Naive thymus-derived CD4-positive, alpha-beta T cell (primary cell): Measurements from ENCODE around the gene IFT25. TPM values are rescaled to one million over a fixed set of nuclear protein-coding genes. Genes with fewer than 3 reads are reported as not detected.

Experiments
- ATAC-seq: fragments of 150-1000 bp; cut with Tn5 transposase; 2 replicates; pipeline ENCODE4 v1.10.0; 2021; ENCODE audit warnings: mild to moderate bottlenecking, moderate library complexity
- CTCF ChIA-PET: fragments of 350-600 bp; sonication (Branson Sonifier 250); formaldehyde crosslinking; loops from one replicate; lab custom pipeline; 2021; ENCODE audit warnings: antibody characterized with exemption; lab: Charles Lee
- POLR2A ChIA-PET: fragments of 350-600 bp; sonication (Branson Sonifier 250); formaldehyde crosslinking; loops from one replicate; lab custom pipeline; 2021; ENCODE audit warnings: antibody characterized with exemption, inconsistent platforms; lab: Charles Lee
- DNase-seq, 9 donors: peaks; one replicate each; pipeline versions ENCODE4 v3.0.0 to v3.0.0-alpha.2; 2020 to 2022; ENCODE audit warnings: mixed read lengths in 1 of 9
- H3K27ac ChIP-seq: one replicate; pipeline ENCODE4 v1.7.0; 2013; ENCODE audit warnings: mild to moderate bottlenecking, low read depth, low read length, moderate library complexity
- H3K27me3 ChIP-seq, 2 donors: one replicate each; pipeline ENCODE4 v1.7.0; 2013; ENCODE audit warnings: low read length in 2 of 2, mild to moderate bottlenecking in 2 of 2, moderate library complexity in 2 of 2; ENCODE audit not compliant: control insufficient read depth in 2 of 2, insufficient read depth in 2 of 2
- H3K36me3 ChIP-seq, 3 experiments: 1 replicate in 2 of 3; 2 replicates in 1 of 3; pipeline ENCODE4 v1.7.0; 2013; ENCODE audit warnings: low read length in 3 of 3, mild to moderate bottlenecking in 3 of 3, moderate library complexity in 1 of 3; ENCODE audit not compliant: insufficient read depth in 3 of 3, control insufficient read depth in 2 of 3
- H3K4me1 ChIP-seq, 2 donors: one replicate each; pipeline ENCODE4 v1.7.0; 2013; ENCODE audit warnings: low read length in 2 of 2, mild to moderate bottlenecking in 2 of 2, moderate library complexity in 1 of 2; ENCODE audit not compliant: control insufficient read depth in 2 of 2, insufficient read depth in 2 of 2
- H3K4me3 ChIP-seq: 2 replicates; pipeline ENCODE4 v1.7.0; 2013; ENCODE audit warnings: mild to moderate bottlenecking, low read length
- H3K9me3 ChIP-seq, 3 experiments: 1 replicate in 2 of 3; 2 replicates in 1 of 3; pipeline ENCODE4 v1.7.0; 2013; ENCODE audit warnings: low read length in 3 of 3; ENCODE audit not compliant: control insufficient read depth in 2 of 3
- H3K27ac Mint-ChIP-seq, 9 donors: one replicate each; pipeline ENCODE4 v1.8.0; 2020 to 2022; ENCODE audit warnings: mixed read lengths in 9 of 9, mild to moderate bottlenecking in 8 of 9, moderate library complexity in 5 of 9, inconsistent platforms in 2 of 9
- H3K27me3 Mint-ChIP-seq, 5 donors: one replicate each; pipeline ENCODE4 v1.8.0; 2021 to 2022; ENCODE audit warnings: mixed read lengths in 5 of 5, mild to moderate bottlenecking in 1 of 5
- H3K36me3 Mint-ChIP-seq, 5 donors: one replicate each; pipeline ENCODE4 v1.8.0; 2020 to 2022; ENCODE audit warnings: mixed read lengths in 5 of 5, mild to moderate bottlenecking in 3 of 5, inconsistent platforms in 1 of 5
- H3K4me1 Mint-ChIP-seq, 7 donors: one replicate each; pipeline ENCODE4 v1.8.0; 2020 to 2022; ENCODE audit warnings: mixed read lengths in 7 of 7, mild to moderate bottlenecking in 3 of 7, inconsistent platforms in 1 of 7
- H3K4me3 Mint-ChIP-seq, 10 donors: one replicate each; pipeline ENCODE4 v1.8.0; 2020 to 2022; ENCODE audit warnings: mild to moderate bottlenecking in 10 of 10, mixed read lengths in 10 of 10, moderate library complexity in 6 of 10, inconsistent platforms in 2 of 10
- H3K9me3 Mint-ChIP-seq, 11 donors: one replicate each; pipeline ENCODE4 v1.8.0; 2020 to 2022; ENCODE audit warnings: mixed read lengths in 11 of 11, mild to moderate bottlenecking in 4 of 11, inconsistent platforms in 1 of 11, moderate library complexity in 1 of 11
- intact Hi-C, 2 donors: fragments of 100-400 bp; cut with micrococcal nuclease; formaldehyde crosslinking; loops; one replicate each; pipeline ENCODE4 v1.15.1; 2023
- polyA plus RNA-seq, 2 donors: library from polyadenylated mRNA; unstranded; fragments of 300-500 nt; fragmentation: Illumina TruSeq; gene quantifications; one replicate each; pipeline ENCODE4 v1.2.3, GENCODE V29; 2021
- total RNA-seq, 6 experiments: library from RNA in 5 of 6; stranded (reverse) in 5 of 6; gene quantifications; 1 replicate in 5 of 6; 2 replicates in 1 of 6; pipeline ENCODE4 v1.2.3 and lab custom pipeline; 2021 to 2026

Gene IFT25
- total and polyA plus RNA-seq, 7 experiments from 2014 or later: 17.5 to 59.9 (median 41.3) TPM

DNA sequence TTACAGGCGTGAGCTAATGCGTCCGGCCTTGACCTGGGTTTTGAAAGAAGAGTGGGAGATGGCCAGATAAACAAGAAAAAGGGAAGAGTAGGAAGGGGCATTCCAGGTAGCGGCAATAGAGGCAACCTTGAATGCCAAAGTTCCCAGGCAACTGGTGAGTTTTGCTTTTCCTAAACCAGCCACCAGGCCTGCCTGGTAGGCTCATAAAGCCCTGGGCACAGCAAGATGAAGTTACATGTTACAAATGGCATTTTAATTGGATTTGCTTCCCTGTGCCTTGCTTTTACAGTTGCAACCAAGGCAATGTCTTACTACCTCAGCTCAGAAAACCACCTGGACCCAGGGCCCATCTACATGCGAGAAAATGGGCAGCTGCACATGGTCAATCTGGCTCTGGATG lies 6.2 kb upstream of the IFT25 start:
- POLR2A ChIA-PET: no interaction called here
- Histone ChIP-seq H3K36me3 (peaks cover 0 to 16% (median 0%) of the 10 kb centered on the region in 3 experiments), H3K4me3 (no peak overlapping the region), H3K4me1 (peaks cover 6 to 10% of the 10 kb centered on the region in 2 donors), H3K27ac (no peak overlapping the region), H3K27me3 (no peaks in the 10 kb centered on the region), H3K9me3 (no peaks in the 10 kb centered on the region)
- no peak for ATAC-seq
- CTCF ChIA-PET: interaction anchor here (2.2 kb wide), 1 partner anchor 91 kb away, joined by 7 read pairs; no protein-coding TSS in a partner anchor
- no peak for DNase-seq
- Mint-ChIP-seq H3K36me3 (peaks cover 3 to 15% (median 8%) of the 10 kb centered on the region in 5 donors), H3K9me3 (no peaks in the 10 kb centered on the region), H3K27ac (no peak overlapping the region), H3K27me3 (no peaks in the 10 kb centered on the region), H3K4me3 (no peak overlapping the region), H3K4me1 (peaks cover 8 to 42% (median 26%) of the 10 kb centered on the region in 7 donors)
- intact Hi-C loops: no loop called here

DNA sequence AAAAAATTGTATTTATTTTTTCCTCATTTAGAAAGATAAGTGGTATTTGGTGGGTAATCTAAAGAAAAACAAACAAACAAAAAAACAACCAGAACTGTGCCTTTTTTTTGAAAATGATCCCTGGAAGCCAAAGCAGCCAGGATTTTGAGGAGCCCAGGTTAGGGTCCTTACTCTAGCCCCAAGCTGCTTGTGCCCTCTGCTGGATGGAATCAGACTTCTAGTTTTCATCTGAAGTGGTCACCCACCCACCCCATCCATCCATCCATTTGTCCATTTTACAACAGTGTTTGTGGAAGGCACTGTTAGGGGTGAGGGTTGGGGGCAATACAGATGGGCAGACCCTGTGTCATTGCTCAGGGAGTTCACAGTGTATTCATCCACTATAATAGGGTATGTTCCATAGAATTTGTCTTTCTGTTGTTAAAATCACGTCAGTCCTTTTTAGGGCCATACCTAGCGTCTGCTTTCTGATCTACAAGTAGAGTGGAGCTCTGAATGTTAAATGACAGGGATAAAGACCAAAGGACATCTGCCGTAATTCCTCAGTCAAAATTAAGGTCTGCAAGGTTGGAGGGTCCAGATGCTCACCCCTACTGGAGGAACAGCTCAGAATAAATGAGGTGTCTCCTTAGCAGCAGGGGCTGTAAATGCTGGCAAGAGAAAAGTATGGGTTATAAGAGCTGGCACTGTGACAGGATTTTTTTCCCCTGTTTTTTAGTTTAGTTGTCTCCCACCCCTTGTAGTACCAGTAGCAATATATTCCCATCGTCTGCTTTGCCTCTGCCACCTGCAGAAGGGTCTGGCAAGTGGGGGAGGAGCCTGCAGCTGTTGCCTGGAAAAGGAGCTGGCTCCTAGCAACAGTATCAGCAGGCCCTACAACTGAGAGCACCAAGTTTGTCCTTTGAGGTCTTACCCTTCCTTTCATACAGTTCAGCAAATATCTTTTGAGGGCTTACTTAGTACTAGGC lies 3.8 kb upstream of the IFT25 start:
- ChIA-PET POLR2A (interaction anchor here (0.8 to 1.0 kb wide), 2 partner anchors 10 to 88 kb away, joined by 3 to 4 read pairs; no protein-coding TSS in a partner anchor), CTCF (interaction anchor here (1.3 to 4.5 kb wide), 6 partner anchors 10 to 117 kb away, joined by 3 to 56 read pairs (median 5); no protein-coding TSS in a partner anchor)
- Histone ChIP-seq H3K36me3 (peaks cover 0 to 16% (median 0%) of the 10 kb centered on the region in 3 experiments), H3K4me3 (no peak overlapping the region), H3K4me1 (peaks cover 12 to 17% of the 10 kb centered on the region in 2 donors), H3K27ac (no peak overlapping the region), H3K9me3 (no peaks in the 10 kb centered on the region), H3K27me3 (no peaks in the 10 kb centered on the region)
- Mint-ChIP-seq H3K9me3 (no peaks in the 10 kb centered on the region), H3K4me3 (peak overlapping the region in 1 of 10 donors; percentile 66), H3K36me3 (peaks cover 3 to 15% (median 6%) of the 10 kb centered on the region in 5 donors), H3K27ac (peak overlapping the region in 2 of 9 donors; percentile 28 to 59), H3K4me1 (peaks cover 19 to 48% (median 37%) of the 10 kb centered on the region in 7 donors), H3K27me3 (no peaks in the 10 kb centered on the region)
- intact Hi-C loops: loop anchor here (1.0 to 10.0 kb wide), 9 partner anchors 71 to 1892 kb away; partner anchors contain the start of genes BTF3L4 (in 1 of the 2), MAGOH (in 1 of the 2), TTC22 (in 1 of the 2) and TTC4 (in 1 of the 2)
- DNase-seq (peak in 2 of 9 donors; percentile 6 to 10), ATAC-seq (no peak)

DNA sequence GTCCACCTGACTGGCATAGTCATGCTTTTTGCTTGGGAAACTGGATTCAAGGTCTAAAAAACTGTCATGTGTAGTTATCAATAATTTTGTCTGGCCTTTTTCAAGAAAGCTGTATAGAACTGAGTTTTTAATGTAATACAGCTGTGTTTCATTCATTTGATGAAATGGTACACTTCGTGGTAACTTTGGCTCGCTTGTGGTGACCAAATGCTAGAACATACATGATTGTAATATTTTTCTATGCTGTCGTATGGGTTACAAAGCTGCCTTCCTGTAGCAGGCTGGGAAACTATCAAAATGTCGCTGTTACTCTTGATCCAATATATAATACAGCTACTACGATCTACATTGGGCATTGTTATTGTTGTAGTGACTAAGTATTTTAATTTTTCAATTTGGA lies 2.8 kb upstream of the IFT25 start:
- intact Hi-C loops: loop anchor here (5.0 to 10.0 kb wide), 7 partner anchors 539 to 1891 kb away; partner anchors contain the start of genes BTF3L4 (in 1 of the 2), MAGOH (in 1 of the 2), TTC22 (in 1 of the 2) and TTC4 (in 1 of the 2)
- Histone ChIP-seq H3K9me3 (no peaks in the 10 kb centered on the region), H3K4me1 (peaks cover 17 to 19% of the 10 kb centered on the region in 2 donors), H3K27ac (no peak overlapping the region), H3K36me3 (peaks cover 0 to 16% (median 0%) of the 10 kb centered on the region in 3 experiments), H3K27me3 (no peaks in the 10 kb centered on the region), H3K4me3 (no peak overlapping the region)
- ATAC-seq (no peak), DNase-seq (no peak)
- peak overlapping the region in 5 of 9 donors; percentile 6 to 70 (median 42) for H3K27ac Mint-ChIP-seq
- peaks cover 26 to 52% (median 48%) of the 10 kb centered on the region in 7 donors for H3K4me1 Mint-ChIP-seq
- H3K4me3 Mint-ChIP-seq: peak overlapping the region in 6 of 10 donors; percentile 25 to 97 (median 72)
- H3K9me3 Mint-ChIP-seq: no peaks in the 10 kb centered on the region
- no peaks in the 10 kb centered on the region for H3K27me3 Mint-ChIP-seq
- H3K36me3 Mint-ChIP-seq: peaks cover 3 to 15% (median 11%) of the 10 kb centered on the region in 5 donors
- POLR2A ChIA-PET: interaction anchor here (0.6 kb wide), 1 partner anchor 12 kb away, joined by 4 read pairs; no protein-coding TSS in a partner anchor
- CTCF ChIA-PET: interaction anchor here (0.9 to 4.5 kb wide), 6 partner anchors 8 to 91 kb away, joined by 3 to 56 read pairs (median 4); no protein-coding TSS in a partner anchor

DNA sequence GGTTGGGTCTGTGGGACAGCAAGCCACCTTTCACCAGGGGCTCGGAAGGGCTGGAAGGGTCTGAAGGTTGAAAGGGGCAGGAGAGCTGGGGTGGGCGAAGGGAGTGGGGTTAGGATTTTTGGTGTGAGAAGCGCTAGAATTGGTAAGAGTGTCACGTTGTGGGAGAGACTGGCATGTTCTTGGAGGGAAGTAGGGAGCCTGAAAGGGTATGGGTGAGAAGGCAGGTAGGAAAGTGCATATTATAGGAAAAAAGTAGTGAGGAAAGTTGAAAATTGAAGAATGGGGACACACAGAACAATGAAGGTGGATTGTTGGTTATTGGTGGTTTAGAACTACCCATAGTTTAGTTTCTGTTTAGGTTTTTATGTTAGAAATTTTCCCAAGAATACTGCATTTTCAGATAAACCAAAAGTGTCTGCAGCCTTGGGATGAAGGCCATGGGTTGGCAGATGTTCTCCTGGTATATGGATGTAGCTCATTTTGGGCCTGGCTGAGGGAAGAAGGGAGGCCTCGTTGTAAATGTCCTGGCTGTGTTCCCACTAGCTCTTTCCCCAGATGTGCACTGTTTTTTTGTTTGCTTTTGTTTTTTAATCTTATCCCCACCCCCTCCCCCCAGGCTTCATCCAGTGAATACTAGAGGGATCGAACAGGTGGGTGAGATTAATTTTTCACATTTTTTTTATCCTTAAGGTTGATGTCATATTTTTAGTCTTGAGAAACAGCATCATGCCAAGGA lies 1.8 kb upstream of the IFT25 start:
- ChIA-PET CTCF (interaction anchor here (0.6 to 4.5 kb wide), 7 partner anchors 7 to 98 kb away, joined by 3 to 56 read pairs (median 4); no protein-coding TSS in a partner anchor), POLR2A (interaction anchor here (0.6 to 0.7 kb wide), 2 partner anchors 11 to 86 kb away, joined by 3 to 4 read pairs; no protein-coding TSS in a partner anchor)
- Mint-ChIP-seq H3K4me1 (peaks cover 34 to 60% (median 55%) of the 10 kb centered on the region in 7 donors), H3K27me3 (no peaks in the 10 kb centered on the region), H3K4me3 (peak overlapping the region; percentile 78 to 97 (median 90)), H3K27ac (peak overlapping the region in 8 of 9 donors; percentile 65 to 91 (median 81)), H3K9me3 (no peaks in the 10 kb centered on the region), H3K36me3 (peaks cover under 1 to 15% (median 2%) of the 10 kb centered on the region in 5 donors)
- peak overlapping the region; percentile 55 for H3K4me3 ChIP-seq
- peaks cover 17 to 27% of the 10 kb centered on the region in 2 donors for H3K4me1 ChIP-seq
- H3K27me3 ChIP-seq: no peaks in the 10 kb centered on the region
- DNase-seq (no peak), ATAC-seq (no peak)
- H3K9me3 ChIP-seq: no peaks in the 10 kb centered on the region
- peaks cover 0 to 7% (median 0%) of the 10 kb centered on the region in 3 experiments for H3K36me3 ChIP-seq
- H3K27ac ChIP-seq: peak overlapping the region; percentile 83
- intact Hi-C loops: loop anchor here (2.0 to 10.0 kb wide), 10 partner anchors 459 to 1891 kb away; partner anchors contain the start of genes BTF3L4 (in 2 of the 2), SSBP3 (in 2 of the 2), MAGOH (in 1 of the 2) and TTC22 (in 1 of the 2)

DNA sequence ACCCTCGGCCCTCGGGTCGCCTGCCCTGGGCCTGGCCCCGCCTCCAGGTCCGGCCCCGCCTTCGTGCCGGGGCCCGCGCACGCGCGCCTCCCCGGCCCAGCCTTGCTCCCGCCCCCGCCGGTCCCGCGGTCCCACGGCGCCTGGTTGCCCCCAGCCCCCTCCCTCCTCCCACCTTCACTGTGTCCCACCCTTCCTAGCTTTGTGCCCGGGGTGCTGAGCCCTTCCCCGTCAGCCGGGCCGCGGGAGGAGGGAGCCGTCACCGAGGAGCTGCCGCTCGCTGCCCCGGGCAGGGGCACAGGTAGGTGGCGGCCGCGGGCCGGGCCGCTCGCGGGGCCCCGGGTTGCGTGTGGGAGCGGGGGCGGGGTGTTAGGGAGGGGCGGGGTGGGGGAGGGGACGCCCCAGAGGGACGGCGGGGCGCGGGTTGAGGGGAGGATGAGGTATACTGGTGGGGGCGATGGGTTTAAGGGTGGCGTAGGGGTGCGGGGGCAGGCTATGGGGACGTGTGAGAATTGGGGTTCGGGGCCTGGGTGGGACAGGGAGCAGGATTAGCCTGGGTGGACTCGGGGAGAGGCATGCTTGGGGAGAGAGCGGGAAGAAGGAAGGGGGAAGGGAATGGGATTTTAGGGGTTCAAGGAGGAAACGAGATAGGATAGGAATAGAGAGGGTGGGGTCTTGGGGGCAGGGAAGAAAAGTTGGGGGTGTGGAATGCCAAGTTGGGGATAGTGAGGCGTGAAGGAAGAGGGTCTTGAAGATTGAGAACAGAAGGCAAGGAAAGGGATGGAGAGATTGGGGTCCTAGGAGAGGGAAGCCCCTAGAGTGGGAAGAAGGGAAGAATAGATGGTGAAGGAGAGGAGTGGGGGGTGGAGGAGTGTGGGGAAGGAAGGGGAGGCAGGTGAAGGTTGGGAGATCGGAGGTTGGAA lies 1.0 kb upstream of the IFT25 start, which contains the start of gene LRRC42:
LRRC42 (plus strand) TSS at position 99 of the 920 bp plus-strand sequence. CDS start 5,650 bp downstream, outside the sequence.
- intact Hi-C loops: loop anchor here (1.0 to 10.0 kb wide), 15 partner anchors 13 to 1890 kb away; partner anchors contain the start of genes BTF3L4 (in 2 of the 2), NDC1 (in 2 of the 2), SSBP3 (in 2 of the 2) and TTC4 (in 2 of the 2)
- Histone ChIP-seq H3K4me1 (peaks cover 17 to 30% of the 10 kb centered on the region in 2 donors), H3K27me3 (no peaks in the 10 kb centered on the region), H3K4me3 (peak within 1 kb of the TSS; percentile 70), H3K36me3 (no peaks in the 10 kb centered on the region), H3K27ac (peak within 1 kb of the TSS; percentile 83), H3K9me3 (no peaks in the 10 kb centered on the region)
- H3K4me3 Mint-ChIP-seq: peak within 1 kb of the TSS; percentile 91 to 97 (median 96)
- ChIA-PET CTCF (interaction anchor here (1.4 to 4.5 kb wide), 5 partner anchors 10 to 86 kb away, joined by 5 to 56 read pairs (median 10); no protein-coding TSS in a partner anchor), POLR2A (interaction anchor here (0.7 to 2.4 kb wide), 10 partner anchors 12 to 855 kb away, joined by 3 to 21 read pairs (median 6); partner anchors contain the start of genes TCEANC2, TMEM59, TTC22 and YIPF1)
- peak within 1 kb of the TSS; percentile 83 to 96 (median 93) for H3K27ac Mint-ChIP-seq
- DNase-seq (no peak), ATAC-seq (peak; percentile 79)
- peaks cover 0 to 15% (median 0%) of the 10 kb centered on the region in 5 donors for H3K36me3 Mint-ChIP-seq
- H3K9me3 Mint-ChIP-seq: no peaks in the 10 kb centered on the region
- H3K27me3 Mint-ChIP-seq: no peaks in the 10 kb centered on the region
- peaks cover 34 to 64% (median 56%) of the 10 kb centered on the region in 7 donors for H3K4me1 Mint-ChIP-seq
